WERI-Rb-1 (cell line): ENCODE data around the gene NLRC3.

Experiments
- DNase-seq: peaks from one replicate; pipeline ENCODE4 v3.0.0-alpha.2; 2020
- H3K27ac ChIP-seq: fragments of 250-450 bp; sonication (Bioruptor Pico); 2 replicates; pipeline ENCODE4 v1.5.1; 2020; ENCODE audit warnings: mild to moderate bottlenecking, moderate library complexity
- H3K27me3 ChIP-seq: fragments of 250-450 bp; sonication (Bioruptor Pico); 2 replicates; pipeline ENCODE4 v1.5.1; 2021; ENCODE audit warnings: mild to moderate bottlenecking, low read depth, moderate library complexity; ENCODE audit not compliant: insufficient read depth, severe bottlenecking
- H3K36me3 ChIP-seq: fragments of 250-450 bp; sonication (Bioruptor Pico); 2 replicates; pipeline ENCODE4 v1.5.1; 2020; ENCODE audit warnings: mild to moderate bottlenecking, moderate library complexity
- H3K4me3 ChIP-seq: 2 replicates; pipeline ENCODE4 v1.5.1; 2011; ENCODE audit warnings: low read depth, mild to moderate bottlenecking, control low read depth, low read length
- H3K9me3 ChIP-seq: fragments of 250-450 bp; sonication (Bioruptor Pico); 2 replicates; pipeline ENCODE4 v1.5.1; 2021; ENCODE audit warnings: mild to moderate bottlenecking, moderate library complexity; ENCODE audit not compliant: severe bottlenecking
- TF ChIP-seq, protein P1 (sequence below): IDR thresholded peaks from 2 replicates; pipeline ENCODE4 v1.5.1; 2011; ENCODE audit warnings: low read depth, mild to moderate bottlenecking, control low read depth, inconsistent platforms, low read length

The NLRC3 gene

DNA sequence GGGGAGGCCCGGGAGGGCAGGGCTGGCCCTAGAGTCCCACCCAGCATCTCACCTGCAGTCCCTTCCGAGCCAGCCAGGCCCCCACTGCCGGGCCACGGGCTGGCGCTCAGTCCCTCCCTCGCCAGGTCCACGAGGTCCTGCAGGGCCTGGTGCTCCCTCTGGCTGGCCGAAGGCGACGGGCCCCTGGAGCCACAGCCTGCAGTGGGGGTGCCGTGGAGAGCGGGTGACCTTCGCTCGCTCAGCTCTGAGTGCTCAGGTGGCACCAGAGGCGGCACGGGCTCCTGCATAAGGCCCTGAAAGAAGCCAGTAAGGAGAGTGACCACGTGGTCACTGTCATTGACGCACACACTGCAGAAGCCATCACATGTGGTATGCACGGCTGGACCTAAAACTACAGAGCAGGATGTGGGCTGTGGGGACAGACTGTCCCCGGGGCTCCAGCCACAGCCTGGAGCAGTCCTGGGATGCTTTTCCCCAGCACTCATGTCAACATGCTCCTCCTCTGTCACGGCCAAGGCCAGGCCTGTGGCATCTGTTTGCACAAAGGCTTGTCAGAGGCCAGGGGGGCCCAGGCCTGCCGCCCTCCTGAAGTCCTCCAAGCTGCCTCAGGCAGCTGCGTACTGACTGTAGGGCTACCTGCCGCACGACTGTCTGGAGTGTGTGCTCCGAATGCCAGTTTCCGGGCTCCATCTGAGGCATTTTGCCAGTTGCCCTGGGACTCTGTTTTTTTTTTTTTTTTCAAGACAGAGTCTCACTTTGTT is 19.1 kb upstream of the NLRC3 start:
- Histone ChIP-seq H3K27me3 (no peaks in the 10 kb centered on the region), H3K36me3 (peaks cover 26% of the 10 kb centered on the region), H3K27ac (no peak overlapping the region), H3K4me3 (no peak overlapping the region), H3K9me3 (peaks cover 6% of the 10 kb centered on the region)
- no peak for DNase-seq
- TF ChIP-seq, protein P1, sequence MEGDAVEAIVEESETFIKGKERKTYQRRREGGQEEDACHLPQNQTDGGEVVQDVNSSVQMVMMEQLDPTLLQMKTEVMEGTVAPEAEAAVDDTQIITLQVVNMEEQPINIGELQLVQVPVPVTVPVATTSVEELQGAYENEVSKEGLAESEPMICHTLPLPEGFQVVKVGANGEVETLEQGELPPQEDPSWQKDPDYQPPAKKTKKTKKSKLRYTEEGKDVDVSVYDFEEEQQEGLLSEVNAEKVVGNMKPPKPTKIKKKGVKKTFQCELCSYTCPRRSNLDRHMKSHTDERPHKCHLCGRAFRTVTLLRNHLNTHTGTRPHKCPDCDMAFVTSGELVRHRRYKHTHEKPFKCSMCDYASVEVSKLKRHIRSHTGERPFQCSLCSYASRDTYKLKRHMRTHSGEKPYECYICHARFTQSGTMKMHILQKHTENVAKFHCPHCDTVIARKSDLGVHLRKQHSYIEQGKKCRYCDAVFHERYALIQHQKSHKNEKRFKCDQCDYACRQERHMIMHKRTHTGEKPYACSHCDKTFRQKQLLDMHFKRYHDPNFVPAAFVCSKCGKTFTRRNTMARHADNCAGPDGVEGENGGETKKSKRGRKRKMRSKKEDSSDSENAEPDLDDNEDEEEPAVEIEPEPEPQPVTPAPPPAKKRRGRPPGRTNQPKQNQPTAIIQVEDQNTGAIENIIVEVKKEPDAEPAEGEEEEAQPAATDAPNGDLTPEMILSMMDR = no peak

DNA sequence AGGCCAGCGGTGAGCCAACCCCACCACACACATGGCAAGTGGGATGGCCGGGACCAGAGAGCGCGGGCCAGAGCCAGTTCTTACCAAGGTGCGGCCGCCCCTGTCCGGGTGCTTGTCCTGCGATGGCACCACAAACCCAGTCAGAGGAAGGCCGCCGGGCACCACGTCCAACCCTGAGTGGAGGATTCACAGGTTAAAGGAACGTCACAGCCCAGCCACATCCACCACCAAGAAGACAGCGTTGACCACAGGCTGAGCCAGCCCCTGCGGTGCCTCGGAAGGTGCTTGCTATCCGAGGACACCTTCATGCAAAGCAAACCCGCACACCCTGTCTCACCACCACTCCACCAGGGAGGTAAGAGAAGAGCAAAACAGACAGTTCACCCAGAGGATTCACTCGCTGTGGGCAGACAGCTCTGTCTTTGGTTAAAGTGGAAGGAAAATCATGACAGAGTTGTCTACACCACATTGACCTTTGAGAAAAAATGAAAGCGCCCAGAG is 18.4 kb upstream of the NLRC3 start:
- no peak for DNase-seq
- Histone ChIP-seq H3K27ac (no peak overlapping the region), H3K9me3 (peaks cover 6% of the 10 kb centered on the region), H3K36me3 (peaks cover 24% of the 10 kb centered on the region), H3K4me3 (no peak overlapping the region), H3K27me3 (no peaks in the 10 kb centered on the region)
- TF ChIP-seq, protein P1 = no peak

DNA sequence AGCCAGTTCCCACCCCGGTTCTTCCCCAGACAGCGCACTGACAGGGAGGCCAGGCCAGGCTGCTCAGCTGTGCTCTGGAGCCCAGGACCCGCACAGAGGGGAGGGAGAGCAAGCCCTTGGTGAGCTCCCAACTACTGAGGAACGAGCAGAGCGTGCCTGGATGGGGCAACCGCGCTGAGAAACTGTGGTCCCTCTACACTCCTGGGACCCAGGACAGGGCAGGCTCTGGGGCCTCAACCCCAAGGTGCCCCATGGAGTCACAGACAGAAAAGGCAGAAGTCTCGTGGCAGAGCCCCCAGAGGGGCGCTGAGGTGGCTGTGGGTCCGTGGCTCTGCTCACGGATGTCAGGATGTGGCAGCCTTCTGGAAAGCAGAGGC is 17.9 kb upstream of the NLRC3 start:
- H3K4me3 ChIP-seq = no peak overlapping the region
- TF ChIP-seq, protein P1 = no peak
- H3K27ac ChIP-seq = no peak overlapping the region
- H3K36me3 ChIP-seq = peaks cover 22% of the 10 kb centered on the region
- peaks cover 5% of the 10 kb centered on the region for H3K9me3 ChIP-seq
- no peak for DNase-seq
- H3K27me3 ChIP-seq = no peaks in the 10 kb centered on the region

DNA sequence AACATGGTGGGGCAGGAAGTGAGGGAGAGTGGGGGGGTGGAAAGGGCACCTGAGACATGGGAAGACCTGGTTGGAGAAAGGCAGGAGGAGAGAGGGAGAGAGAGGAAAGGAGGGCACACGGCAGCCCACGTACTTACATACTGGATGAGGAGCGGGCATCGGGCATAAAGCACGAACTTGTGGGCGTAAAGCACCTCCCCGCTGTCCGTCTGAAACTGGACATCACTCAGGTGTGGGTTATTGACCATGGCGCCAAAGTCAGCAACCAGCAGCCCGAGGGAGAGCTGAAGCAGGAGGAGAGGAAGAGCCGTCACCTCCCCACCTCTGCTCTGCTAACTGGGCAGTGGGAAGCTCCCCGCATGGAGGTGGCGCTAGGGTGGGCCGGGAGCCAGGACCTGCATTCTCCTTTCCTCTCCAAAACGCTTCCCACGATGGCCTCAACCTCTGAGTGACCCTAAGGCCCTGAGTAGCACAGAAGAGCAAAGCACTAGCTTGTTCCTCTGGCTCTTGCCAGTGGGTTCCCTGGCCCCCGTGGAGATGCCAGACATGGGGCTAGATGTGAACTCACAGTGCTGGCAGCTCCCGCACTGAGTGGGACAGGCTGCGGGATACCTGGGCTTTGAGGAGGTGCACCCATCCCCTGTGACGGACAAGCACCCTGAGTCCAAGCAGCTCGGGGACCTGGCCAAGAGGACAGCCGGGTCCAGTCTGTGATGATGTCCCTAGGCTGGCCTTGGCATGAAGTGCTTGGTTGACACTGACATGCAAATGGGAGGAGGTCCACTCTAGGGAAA is 17.3 kb upstream of the NLRC3 start:
- no peaks in the 10 kb centered on the region for H3K9me3 ChIP-seq
- no peak overlapping the region for H3K27ac ChIP-seq
- H3K36me3 ChIP-seq = peaks cover 16% of the 10 kb centered on the region
- TF ChIP-seq, protein P1 = no peak
- no peak for DNase-seq
- no peaks in the 10 kb centered on the region for H3K27me3 ChIP-seq
- no peak overlapping the region for H3K4me3 ChIP-seq

DNA sequence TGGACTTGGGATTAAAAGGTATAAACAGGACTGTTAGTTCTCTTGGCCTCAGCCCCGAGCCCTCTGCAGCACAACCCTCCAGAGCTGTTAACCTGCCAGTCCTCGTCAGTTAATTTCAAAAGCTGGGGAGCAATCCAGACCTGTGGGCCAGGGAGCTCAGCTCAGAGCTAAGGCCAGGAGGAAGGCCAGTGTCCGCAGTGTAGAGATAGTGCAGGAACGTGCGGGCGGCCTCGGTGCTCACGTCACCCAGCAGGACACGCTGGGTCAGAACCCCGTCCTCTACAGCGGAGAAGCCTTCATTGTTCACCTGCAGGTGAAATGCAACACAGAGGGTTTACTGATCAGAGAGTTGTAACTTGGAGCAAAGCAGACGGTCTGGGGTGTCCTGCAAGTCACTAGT is 15.4 kb upstream of the NLRC3 start:
- Histone ChIP-seq H3K27me3 (no peaks in the 10 kb centered on the region), H3K36me3 (peaks cover 19% of the 10 kb centered on the region), H3K9me3 (no peaks in the 10 kb centered on the region), H3K27ac (no peak overlapping the region), H3K4me3 (no peak overlapping the region)
- TF ChIP-seq, protein P1 = no peak
- no peak for DNase-seq
